ENCODE measurements around the gene BLVRA.

GRCh38 chr7:43849047-43849446, 90.6 kb downstream of the BLVRA start:
- no peak for TF ChIP-seq CTCF (conservative IDR thresholded peaks at IDR 0.05; ENCODE audit: low read length)
- no peak for TF ChIP-seq EZH2phosphoT487 (IDR thresholded peaks at IDR 0.05; ENCODE audit: borderline replicate concordance, low read depth, low read length)

All from OCI-LY7 (cell line).